Gastrocnemius medialis (tissue), 4 donors: ENCODE results near the gene MT1H.

Source experiments
- POLR2A ChIP-seq, 2 donors: fragments of 450-650 bp; IDR thresholded peaks; one replicate each; pipeline ENCODE4 v1.6.1; 2017; ENCODE audit warnings: antibody characterized with exemption in 2 of 2, mild to moderate bottlenecking in 2 of 2, moderate library complexity in 2 of 2
- TF ChIP-seq, protein P1 (sequence below), 5 experiments: fragments of 450-650 bp in 3 of 5; fragments of 200-600 bp in 2 of 5; sonication (generic) in 2 of 5; IDR thresholded peaks in 4 of 5; conservative IDR thresholded peaks in 1 of 5; 1 replicate in 4 of 5; 2 replicates in 1 of 5; pipeline ENCODE4 v1.5.1; 2016 to 2019; ENCODE audit warnings: antibody characterized with exemption in 5 of 5, mild to moderate bottlenecking in 3 of 5, moderate library complexity in 3 of 5

DNA sequence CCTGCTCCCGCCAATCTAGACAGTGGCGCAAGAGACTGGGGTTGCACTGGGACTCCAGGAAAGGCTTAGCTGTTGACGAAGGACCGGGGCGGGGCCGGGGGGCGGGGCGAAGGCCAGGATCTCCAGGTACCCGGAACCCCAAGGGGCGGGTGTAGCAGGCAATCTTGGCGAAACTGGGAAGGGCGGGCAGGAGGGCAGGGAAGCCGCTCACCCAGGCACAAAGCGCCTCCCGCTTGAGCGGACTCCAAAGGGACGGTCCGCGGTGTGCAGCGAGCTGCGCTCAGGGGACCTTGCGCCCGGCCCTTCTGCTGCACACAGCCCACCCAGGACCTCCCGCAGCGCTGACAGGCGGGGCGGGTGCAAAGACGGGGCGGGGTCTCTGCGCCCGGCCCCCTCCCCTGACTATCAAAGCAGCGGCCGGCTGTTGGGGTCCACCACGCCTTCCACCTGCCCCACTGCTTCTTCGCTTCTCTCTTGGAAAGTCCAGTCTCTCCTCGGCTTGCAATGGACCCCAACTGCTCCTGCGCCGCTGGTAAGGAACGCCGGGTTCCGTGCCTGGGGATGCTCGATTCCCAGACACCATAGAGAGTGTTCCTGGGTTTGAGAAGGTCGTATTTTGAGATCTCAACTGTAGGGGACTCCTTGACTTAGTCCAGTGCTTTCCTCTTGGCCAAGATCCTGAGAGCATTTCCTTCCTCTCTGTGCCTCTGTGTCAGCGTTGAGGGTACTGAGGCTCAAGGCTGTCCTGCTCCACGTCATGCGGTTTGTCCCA, 11.9 kb upstream of the MT1H start, which contains the start of gene MT1F:
- TF ChIP-seq, protein P1, sequence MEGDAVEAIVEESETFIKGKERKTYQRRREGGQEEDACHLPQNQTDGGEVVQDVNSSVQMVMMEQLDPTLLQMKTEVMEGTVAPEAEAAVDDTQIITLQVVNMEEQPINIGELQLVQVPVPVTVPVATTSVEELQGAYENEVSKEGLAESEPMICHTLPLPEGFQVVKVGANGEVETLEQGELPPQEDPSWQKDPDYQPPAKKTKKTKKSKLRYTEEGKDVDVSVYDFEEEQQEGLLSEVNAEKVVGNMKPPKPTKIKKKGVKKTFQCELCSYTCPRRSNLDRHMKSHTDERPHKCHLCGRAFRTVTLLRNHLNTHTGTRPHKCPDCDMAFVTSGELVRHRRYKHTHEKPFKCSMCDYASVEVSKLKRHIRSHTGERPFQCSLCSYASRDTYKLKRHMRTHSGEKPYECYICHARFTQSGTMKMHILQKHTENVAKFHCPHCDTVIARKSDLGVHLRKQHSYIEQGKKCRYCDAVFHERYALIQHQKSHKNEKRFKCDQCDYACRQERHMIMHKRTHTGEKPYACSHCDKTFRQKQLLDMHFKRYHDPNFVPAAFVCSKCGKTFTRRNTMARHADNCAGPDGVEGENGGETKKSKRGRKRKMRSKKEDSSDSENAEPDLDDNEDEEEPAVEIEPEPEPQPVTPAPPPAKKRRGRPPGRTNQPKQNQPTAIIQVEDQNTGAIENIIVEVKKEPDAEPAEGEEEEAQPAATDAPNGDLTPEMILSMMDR (IDR thresholded peaks at IDR 0.05 in 4 of 5, conservative IDR thresholded peaks at IDR 0.05 in 1 of 5), result no peak
- TF ChIP-seq POLR2A (IDR thresholded peaks at IDR 0.05), result peak in 1 of 2 donors; percentile 11
